Measurements from ENCODE around the gene KDM2A.

DNA sequence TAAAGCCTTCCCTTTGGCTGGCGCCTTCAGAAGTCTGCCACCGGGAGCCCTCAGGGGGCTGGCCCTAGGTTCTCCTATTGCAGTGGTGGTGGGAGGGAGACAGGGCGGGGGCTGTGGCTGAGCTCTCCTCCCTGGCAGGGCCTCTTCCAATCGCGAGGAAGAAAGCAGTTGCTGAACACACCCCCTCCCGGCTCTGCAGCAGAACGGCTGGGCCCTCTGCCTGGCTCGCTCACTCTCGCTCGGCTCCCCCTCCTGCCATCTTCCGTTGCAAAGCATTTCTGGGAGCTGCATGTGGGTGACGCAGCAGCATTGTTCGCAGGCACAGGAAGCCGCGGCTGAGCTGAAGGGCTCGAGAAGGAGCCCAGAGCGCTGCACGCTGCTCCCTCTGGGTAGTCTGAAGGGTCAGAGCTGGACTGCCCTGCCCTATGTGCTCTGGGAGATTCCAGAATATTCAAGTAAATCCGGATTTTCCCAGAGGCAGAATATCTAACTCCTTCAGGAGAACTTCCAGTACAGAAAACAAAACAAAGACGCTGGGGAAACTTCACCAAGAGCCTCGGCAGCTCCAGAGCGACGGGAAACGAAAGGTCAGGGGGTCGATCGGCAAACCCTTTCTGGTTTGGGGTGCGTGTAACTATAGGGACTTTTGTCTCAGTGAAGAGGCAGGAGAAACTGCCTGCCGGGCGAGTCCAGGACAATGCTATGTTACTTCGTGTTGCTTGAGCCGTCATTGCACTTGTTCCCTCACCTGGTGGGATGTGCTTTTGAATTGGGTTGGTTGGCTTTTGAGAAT is 120.9 kb downstream of the KDM2A start:
- TF ChIP-seq POLR2A (IDR thresholded peaks at IDR 0.05; ENCODE audit: low read depth, low read length) (peak; percentile 99), CTCF (IDR thresholded peaks at IDR 0.05; ENCODE audit: extremely low read depth in 1 of 2, insufficient read depth in 1 of 2, low read depth in 1 of 2, low read length in 2 of 2) (peak in 1 of 2 donors; percentile 9), POLR2AphosphoS5 (IDR thresholded peaks at IDR 0.05; ENCODE audit: insufficient read depth, low read depth, low read length) (peak; percentile 99)
